PFSK-1 (cell line): Measurements from ENCODE around the gene GSN.

Experiments used
- FOXP2 ChIP-seq: optimal IDR thresholded peaks from 2 replicates; pipeline ENCODE3; 2011; ENCODE audit warnings: borderline replicate concordance, control low read depth, inconsistent platforms; ENCODE audit not compliant: insufficient read depth; ENCODE audit errors: extremely low read length, extremely low read depth
- POLR2AphosphoS5 ChIP-seq: IDR thresholded peaks from 2 replicates; pipeline ENCODE4 v1.6.1; 2012; ENCODE audit warnings: low read depth, mild to moderate bottlenecking, control low read depth, low read length, moderate library complexity
- REST ChIP-seq, 2 experiments: IDR thresholded peaks; 2 replicates each; pipeline versions ENCODE4 v1.6.1 to v1.8.0; 2011 to 2012; ENCODE audit warnings: low read depth in 2 of 2, low read length in 2 of 2, control low read depth in 1 of 2, inconsistent platforms in 1 of 2, mild to moderate bottlenecking in 1 of 2, moderate library complexity in 1 of 2; ENCODE audit not compliant: insufficient read depth in 1 of 2
- SIN3A ChIP-seq: IDR thresholded peaks from 2 replicates; pipeline ENCODE4 v1.6.1; 2012; ENCODE audit warnings: mild to moderate bottlenecking, low read length, moderate library complexity, borderline replicate concordance; ENCODE audit not compliant: insufficient read depth
- TAF1 ChIP-seq: IDR thresholded peaks from 2 replicates; pipeline ENCODE4 v1.6.1; 2012; ENCODE audit warnings: low read length, control low read depth, borderline replicate concordance; ENCODE audit not compliant: insufficient read depth

Gene GSN

GRCh38 chr9:121222524-121223171, 45.3 kb upstream of the GSN start:
- TF ChIP-seq REST (IDR thresholded peaks at IDR 0.05; ENCODE audit: insufficient read depth in 1 of 2, low read depth in 2 of 2, low read length in 2 of 2) (no peak), TAF1 (no peak), FOXP2 (no peak), POLR2AphosphoS5 (no peak), SIN3A (no peak)

DNA sequence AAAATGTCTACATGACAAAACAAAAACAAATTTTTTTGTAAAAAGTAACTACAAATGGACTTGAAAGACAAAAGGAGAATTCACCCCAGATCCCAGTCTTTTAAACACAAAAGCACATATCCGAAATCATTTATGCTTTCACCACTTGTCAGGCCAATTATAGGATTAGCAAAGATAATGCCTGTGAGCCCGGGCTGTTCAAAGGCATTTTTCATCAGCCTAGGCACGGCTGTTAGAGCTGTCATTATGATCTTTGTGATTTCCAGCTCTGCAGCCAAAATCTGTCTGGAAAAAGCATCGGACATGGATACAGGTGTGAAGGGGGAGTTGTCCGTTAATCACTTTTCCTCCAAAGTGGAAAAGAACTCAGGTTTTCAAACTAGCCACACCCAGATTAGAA, 42.7 kb upstream of the GSN start:
- TF ChIP-seq POLR2AphosphoS5, result no peak

DNA sequence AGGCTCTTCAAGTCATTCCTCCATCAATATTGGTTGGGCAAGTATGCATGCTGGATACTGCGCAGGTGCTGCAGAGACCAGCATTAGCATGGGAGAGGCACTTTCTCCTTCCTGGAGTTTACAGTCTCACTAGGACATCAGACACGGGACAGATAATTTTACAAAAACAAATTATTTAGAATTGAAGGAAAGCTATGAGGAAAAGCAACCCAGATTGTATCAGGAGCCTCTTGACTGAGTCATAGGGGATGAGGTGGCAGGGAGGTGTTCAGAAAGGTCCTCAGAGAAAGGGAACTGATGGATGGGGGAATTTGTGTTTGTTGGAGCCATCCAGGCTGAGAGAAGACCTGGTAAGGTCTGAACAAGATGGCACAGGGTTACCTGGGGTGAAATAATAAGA, 41.8 kb upstream of the GSN start:
- no peak for TF ChIP-seq FOXP2

DNA sequence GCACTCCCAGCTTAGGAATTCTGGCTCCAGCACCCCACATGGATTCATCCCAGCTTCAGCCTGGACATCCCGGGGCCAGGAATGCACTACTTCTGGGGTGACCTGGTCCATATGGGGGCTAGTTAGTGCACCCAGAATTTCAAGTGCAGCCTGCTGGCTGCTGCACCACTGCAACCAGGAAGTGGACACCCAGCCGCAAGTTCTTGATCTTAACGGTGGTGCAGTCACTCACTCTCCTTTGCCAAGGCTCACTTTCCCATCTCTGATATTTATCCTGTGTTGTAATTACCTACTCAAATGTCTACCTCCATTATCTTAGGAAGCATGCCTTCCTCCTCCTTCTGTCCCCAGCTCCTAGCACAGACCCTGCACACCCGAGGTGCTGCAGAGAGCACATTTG, 40.1 kb upstream of the GSN start:
- TF ChIP-seq SIN3A (no peak), TAF1 (no peak), REST (IDR thresholded peaks at IDR 0.05; ENCODE audit: insufficient read depth in 1 of 2, low read depth in 2 of 2, low read length in 2 of 2) (no peak), POLR2AphosphoS5 (no peak), FOXP2 (no peak)

DNA sequence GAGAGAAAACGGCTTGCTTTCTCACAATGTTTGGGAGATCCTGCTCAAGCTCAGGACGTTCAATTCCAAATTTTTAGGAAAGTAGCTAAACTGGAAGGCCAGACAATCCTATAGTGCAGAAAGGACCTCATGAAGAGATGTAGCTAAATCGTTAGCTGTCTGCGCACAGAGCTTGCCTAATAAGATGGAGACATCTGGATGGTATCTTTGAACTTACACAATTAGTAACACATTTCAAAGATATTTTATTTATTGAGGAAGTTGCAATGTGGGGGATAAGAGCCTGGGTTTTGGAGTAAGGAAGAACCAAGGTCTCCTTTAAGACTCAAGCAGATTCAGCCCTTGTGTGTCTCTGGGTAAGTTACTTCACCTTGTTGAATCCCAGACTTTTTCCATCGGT, 37.7 kb upstream of the GSN start:
- TF ChIP-seq TAF1 (no peak), FOXP2 (no peak), POLR2AphosphoS5 (no peak), REST (IDR thresholded peaks at IDR 0.05; ENCODE audit: insufficient read depth in 1 of 2, low read depth in 2 of 2, low read length in 2 of 2) (no peak)

DNA sequence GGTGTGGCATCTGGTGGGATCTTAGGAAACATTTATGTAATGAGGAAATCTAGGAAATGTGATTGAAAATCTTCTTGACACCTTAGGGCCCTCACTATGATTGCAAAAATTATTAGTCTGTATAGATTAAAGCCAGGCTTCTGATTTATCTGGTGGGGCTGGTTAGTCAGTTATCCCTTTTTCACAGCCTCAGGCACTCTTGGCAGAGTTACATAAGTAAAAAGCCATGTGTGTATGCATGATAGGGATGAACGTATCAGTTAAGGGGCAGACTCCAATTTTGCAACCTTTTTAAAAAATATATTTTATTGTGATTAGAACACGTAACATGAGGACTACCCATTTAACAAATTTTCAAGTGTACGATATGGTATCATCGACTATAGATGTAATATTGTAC, 35.7 kb upstream of the GSN start:
- TF ChIP-seq REST (IDR thresholded peaks at IDR 0.05; ENCODE audit: insufficient read depth in 1 of 2, low read depth in 2 of 2, low read length in 2 of 2) (no peak), TAF1 (no peak), FOXP2 (no peak)
